HepG2 (cell line): ENCODE measurements around the gene ZNF484. TPM values are rescaled to one million over a fixed set of nuclear protein-coding genes. Genes with fewer than 3 reads are reported as not detected.
A peak's percentile ranks its signal among the peaks of the same experiment; 100 is the strongest.

ENCODE experiments used
- BORCS8-MEF2B ChIP-seq: sonication (generic); formaldehyde crosslinking; IDR thresholded peaks from 2 replicates; pipeline ENCODE4 v1.8.0; 2022; ENCODE audit warnings: mild to moderate bottlenecking, missing genetic modification reagents
- HNRNPLL ChIP-seq: fragments of 200-400 bp; formaldehyde crosslinking; IDR thresholded peaks from 2 replicates; pipeline ENCODE4 v1.6.1; 2017; ENCODE audit warnings: mild to moderate bottlenecking, low read depth, low read length; ENCODE audit not compliant: poor library complexity, severe bottlenecking
- MEIS1 ChIP-seq: sonication (generic); formaldehyde crosslinking; IDR thresholded peaks from 2 replicates; pipeline ENCODE4 v1.9.0; 2021; ENCODE audit warnings: mild to moderate bottlenecking, missing genetic modification reagents, moderate library complexity, borderline replicate concordance
- MLXIP ChIP-seq: sonication (generic); formaldehyde crosslinking; IDR thresholded peaks from 2 replicates; pipeline ENCODE4 v1.9.0; 2021; ENCODE audit warnings: missing genetic modification reagents, borderline replicate concordance
- NR2C2 ChIP-seq: sonication (generic); formaldehyde crosslinking; IDR thresholded peaks from 2 replicates; pipeline ENCODE4 v1.4.0; 2020; ENCODE audit warnings: missing genetic modification reagents, mild to moderate bottlenecking, moderate library complexity, borderline replicate concordance
- UBTF ChIP-seq: sonication (generic); formaldehyde crosslinking; IDR thresholded peaks from 2 replicates; pipeline ENCODE4 v1.4.0; 2020; ENCODE audit warnings: mild to moderate bottlenecking, missing genetic modification reagents
- ZBED4 ChIP-seq: sonication (generic); formaldehyde crosslinking; IDR thresholded peaks from 2 replicates; pipeline ENCODE4 v1.4.0; 2020; ENCODE audit warnings: missing genetic modification reagents, borderline replicate concordance
- ZFP62 ChIP-seq: sonication (generic); formaldehyde crosslinking; IDR thresholded peaks from 2 replicates; pipeline ENCODE4 v1.4.0; 2020; ENCODE audit warnings: missing genetic modification reagents
- ZFP82 ChIP-seq: sonication (generic); formaldehyde crosslinking; IDR thresholded peaks from 2 replicates; pipeline ENCODE4 v1.5.1; 2020; ENCODE audit warnings: mild to moderate bottlenecking, missing genetic modification reagents, borderline replicate concordance
- ZNF18 ChIP-seq: sonication (generic); formaldehyde crosslinking; IDR thresholded peaks from 2 replicates; pipeline ENCODE4 v1.8.0; 2022; ENCODE audit warnings: mild to moderate bottlenecking, missing genetic modification reagents; ENCODE audit not compliant: insufficient replicate concordance
- ZNF503 ChIP-seq: sonication (generic); formaldehyde crosslinking; IDR thresholded peaks from 2 replicates; pipeline ENCODE4 v1.4.0; 2020; ENCODE audit warnings: missing genetic modification reagents
- ZNF567 ChIP-seq: sonication (generic); formaldehyde crosslinking; IDR thresholded peaks from 2 replicates; pipeline ENCODE4 v1.8.1; 2023; ENCODE audit warnings: mild to moderate bottlenecking, missing genetic modification reagents, borderline replicate concordance
- ZNF775 ChIP-seq: sonication (generic); formaldehyde crosslinking; IDR thresholded peaks from 2 replicates; pipeline ENCODE4 v1.4.0; 2020; ENCODE audit warnings: missing genetic modification reagents, mild to moderate bottlenecking, moderate library complexity, borderline replicate concordance
- polyA plus RNA-seq, 8 experiments: library from polyadenylated mRNA; depleted of rRNA in 3 of 8; stranded (reverse) in 7 of 8; unstranded in 1 of 8; fragments of >200 nt; fragmentation: Illumina TruSeq in 4 of 8; extraction: Trizol in 4 of 8; gene quantifications; 2 replicates each; pipeline versions ENCODE4 v1.2.1 to v1.2.3, GENCODE V29; 2011 to 2016; ENCODE audit warnings: low read depth in 4 of 8, missing spikeins in 1 of 8, mixed read lengths in 1 of 8; ENCODE audit not compliant: insufficient read depth in 1 of 8
- total RNA-seq, 5 experiments: library from RNA; depleted of rRNA; stranded (reverse); fragments of >200 nt; fragmentation: Illumina TruSeq; extraction: Trizol; gene quantifications; 2 replicates each; pipeline ENCODE4 v1.2.3, GENCODE V29; 2016; ENCODE audit warnings: low read depth in 1 of 5

Gene ZNF484
- total and polyA plus RNA-seq, 2 of the 13 experiments (the other 11 are each of a cell fraction or from before 2014, with no cell fraction given), result 0.96 to 7.2 TPM

GRCh38 chr9:92808726-92809451, 68.9 kb downstream of the ZNF484 start (continued):
- TF ChIP-seq UBTF (peak; percentile 85), ZFP82 (CRISPR knock-in tag) (no peak), BORCS8-MEF2B (no peak), ZNF18 (CRISPR knock-in tag) (no peak), ZBED4 (CRISPR knock-in tag) (no peak), HNRNPLL (no peak), ZNF567 (CRISPR knock-in tag) (no peak), NR2C2 (CRISPR knock-in tag) (no peak), ZNF503 (CRISPR knock-in tag) (no peak), MEIS1 (CRISPR knock-in tag) (no peak), ZNF775 (CRISPR knock-in tag) (no peak), ZFP62 (no peak), MLXIP (no peak)
